Neural crest cell (in vitro differentiated cells): Measurements from ENCODE around the gene DDX54. TPM values are rescaled to one million over a fixed set of nuclear protein-coding genes. Genes with fewer than 3 reads are reported as not detected.
A peak's percentile ranks its signal among the peaks of the same experiment; 100 is the strongest.

Source experiments
- DNase-seq: peaks from one replicate; pipeline ENCODE4 v3.0.0; 2021; ENCODE audit warnings: low read depth, mixed read lengths, low spot score
- H3K27ac Mint-ChIP-seq: one replicate; pipeline ENCODE4 v1.8.0; 2021; ENCODE audit warnings: mild to moderate bottlenecking, mixed read lengths; ENCODE audit not compliant: unreplicated experiment
- H3K27me3 Mint-ChIP-seq: 2 replicates; pipeline ENCODE4 v1.8.0; 2021; ENCODE audit warnings: low read depth, mild to moderate bottlenecking, mixed read lengths
- H3K36me3 Mint-ChIP-seq: 2 replicates; pipeline ENCODE4 v1.8.0; 2021; ENCODE audit warnings: low read depth, mild to moderate bottlenecking, mixed read lengths
- H3K4me1 Mint-ChIP-seq: 2 replicates; pipeline ENCODE4 v1.8.0; 2021; ENCODE audit warnings: mixed read lengths
- H3K4me3 Mint-ChIP-seq: one replicate; pipeline ENCODE4 v1.8.0; 2021; ENCODE audit warnings: mild to moderate bottlenecking, mixed read lengths
- H3K9me3 Mint-ChIP-seq: 2 replicates; pipeline ENCODE4 v1.8.0; 2021; ENCODE audit warnings: mixed read lengths
- total RNA-seq: library from RNA; stranded (reverse); gene quantifications from 2 replicates; pipeline ENCODE4 v1.2.1, GENCODE V29; 2021
- TF ChIP-seq, protein P1 (sequence below): fragments of 200-600 bp; sonication (generic); conservative IDR thresholded peaks from 2 replicates; pipeline ENCODE4 v1.5.0; 2021; ENCODE audit warnings: antibody characterized with exemption, mild to moderate bottlenecking

Gene DDX54
- total RNA-seq, 1 donor from 2014 or later, result 69.7 TPM

DNA sequence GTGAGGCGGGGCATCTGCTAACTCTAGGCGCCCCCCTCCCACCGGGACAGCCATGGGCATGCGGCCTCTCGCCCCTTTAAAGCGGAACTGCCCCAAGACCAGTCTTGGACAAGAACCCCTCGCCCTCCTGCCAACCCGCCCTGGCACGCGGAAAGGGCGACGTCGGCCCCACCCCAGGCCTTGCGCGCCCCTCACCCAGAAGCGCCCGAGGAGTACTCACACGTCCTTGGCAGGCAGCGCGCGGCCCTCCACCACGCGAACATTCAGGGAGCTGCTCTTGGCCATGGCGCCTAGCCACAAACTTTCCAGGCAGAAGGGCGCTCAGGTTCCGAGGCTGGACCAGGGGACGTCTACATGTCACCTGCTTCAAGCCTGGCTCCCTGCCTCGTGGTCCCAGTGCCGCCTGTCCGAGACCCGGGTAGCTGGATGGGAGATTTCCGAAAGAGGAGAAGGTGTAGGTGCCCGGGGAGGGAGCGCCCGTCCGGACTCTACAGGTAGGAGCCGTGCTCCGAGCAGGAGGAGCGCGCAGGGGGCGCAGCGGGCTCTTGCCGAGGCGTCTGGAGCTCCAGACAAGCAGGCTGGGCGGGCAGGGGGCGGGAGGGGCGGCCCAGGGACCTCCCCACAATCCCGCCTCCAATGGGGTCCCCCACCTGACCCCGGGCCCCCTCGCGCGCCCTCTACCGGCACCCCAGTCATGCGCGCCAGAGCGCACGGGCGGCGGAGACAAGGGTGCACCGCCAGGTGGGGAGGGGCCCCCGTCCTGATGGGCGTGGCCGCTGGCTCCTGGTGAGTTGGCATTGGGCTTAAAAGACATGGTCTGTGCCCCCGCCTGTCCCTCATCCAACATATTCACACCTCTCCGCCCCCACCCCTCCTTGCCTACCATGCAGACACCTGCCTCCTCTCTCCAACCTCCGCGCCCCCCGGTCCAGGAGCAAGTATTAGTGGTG lies 49.8 kb downstream of the DDX54 start, which contains the start of gene RASAL1:
TSS of gene RASAL1 (minus strand) at position 584 of the 950 bp plus-strand sequence. CDS start at position 285, 299 bp downstream.
- Mint-ChIP-seq H3K27ac (no peak within 1 kb of the TSS), H3K9me3 (no peaks in the 10 kb centered on the region), H3K27me3 (peaks cover 73% of the 10 kb centered on the region), H3K36me3 (no peaks in the 10 kb centered on the region), H3K4me3 (no peak within 1 kb of the TSS), H3K4me1 (no peaks in the 10 kb centered on the region)
- DNase-seq, result no peak
- TF ChIP-seq, protein P1, sequence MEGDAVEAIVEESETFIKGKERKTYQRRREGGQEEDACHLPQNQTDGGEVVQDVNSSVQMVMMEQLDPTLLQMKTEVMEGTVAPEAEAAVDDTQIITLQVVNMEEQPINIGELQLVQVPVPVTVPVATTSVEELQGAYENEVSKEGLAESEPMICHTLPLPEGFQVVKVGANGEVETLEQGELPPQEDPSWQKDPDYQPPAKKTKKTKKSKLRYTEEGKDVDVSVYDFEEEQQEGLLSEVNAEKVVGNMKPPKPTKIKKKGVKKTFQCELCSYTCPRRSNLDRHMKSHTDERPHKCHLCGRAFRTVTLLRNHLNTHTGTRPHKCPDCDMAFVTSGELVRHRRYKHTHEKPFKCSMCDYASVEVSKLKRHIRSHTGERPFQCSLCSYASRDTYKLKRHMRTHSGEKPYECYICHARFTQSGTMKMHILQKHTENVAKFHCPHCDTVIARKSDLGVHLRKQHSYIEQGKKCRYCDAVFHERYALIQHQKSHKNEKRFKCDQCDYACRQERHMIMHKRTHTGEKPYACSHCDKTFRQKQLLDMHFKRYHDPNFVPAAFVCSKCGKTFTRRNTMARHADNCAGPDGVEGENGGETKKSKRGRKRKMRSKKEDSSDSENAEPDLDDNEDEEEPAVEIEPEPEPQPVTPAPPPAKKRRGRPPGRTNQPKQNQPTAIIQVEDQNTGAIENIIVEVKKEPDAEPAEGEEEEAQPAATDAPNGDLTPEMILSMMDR, result peak; percentile 60

DNA sequence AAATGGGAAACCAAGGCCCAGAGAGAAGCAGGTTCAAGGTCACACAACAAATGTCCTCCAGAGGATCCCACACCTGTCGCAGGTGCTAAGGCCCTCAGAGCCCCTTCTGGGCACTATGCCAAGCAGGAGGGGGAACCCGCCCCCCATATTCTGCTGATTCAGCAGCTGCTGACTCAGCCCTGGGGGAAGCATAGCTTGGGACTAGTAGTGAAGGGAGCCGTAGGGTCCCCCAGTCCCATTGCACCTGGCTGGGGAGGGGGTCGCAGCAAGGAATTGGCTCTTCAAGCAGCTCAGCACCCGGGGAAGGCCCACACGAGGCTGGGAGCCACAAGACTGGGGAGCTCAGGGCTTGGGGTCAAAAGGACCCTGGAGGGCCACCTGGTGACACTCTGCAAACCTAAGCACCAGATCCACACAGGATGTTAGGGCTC lies 50.7 kb downstream of the DDX54 start:
- H3K9me3 Mint-ChIP-seq, result no peaks in the 10 kb centered on the region
- no peaks in the 10 kb centered on the region for H3K36me3 Mint-ChIP-seq
- no peak overlapping the region for H3K4me3 Mint-ChIP-seq
- TF ChIP-seq, protein P1, result no peak
- DNase-seq, result no peak
- no peak overlapping the region for H3K27ac Mint-ChIP-seq
- peaks cover 71% of the 10 kb centered on the region for H3K27me3 Mint-ChIP-seq
- H3K4me1 Mint-ChIP-seq, result no peaks in the 10 kb centered on the region

DNA sequence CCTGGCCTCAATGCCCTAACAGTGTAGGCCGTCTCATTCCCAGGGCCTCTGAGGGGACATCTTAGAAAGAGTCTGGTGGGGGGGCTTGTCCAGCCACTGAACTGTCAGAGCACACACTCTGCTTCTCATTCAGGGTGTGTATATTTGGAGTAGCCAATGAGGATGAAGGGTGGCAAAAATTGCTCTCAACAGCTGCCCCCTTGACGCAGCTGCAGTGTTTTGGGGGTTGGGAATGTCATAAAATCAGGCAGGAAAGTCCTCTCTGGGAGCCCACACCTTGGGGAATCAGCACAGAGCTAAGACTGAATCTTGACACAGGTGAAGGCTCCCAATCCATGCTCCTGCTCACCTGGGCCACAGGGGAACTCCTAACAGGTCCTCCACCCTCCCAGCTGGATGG lies 51.2 kb downstream of the DDX54 start:
- H3K27ac Mint-ChIP-seq, result no peak overlapping the region
- no peaks in the 10 kb centered on the region for H3K9me3 Mint-ChIP-seq
- H3K4me1 Mint-ChIP-seq, result no peaks in the 10 kb centered on the region
- H3K4me3 Mint-ChIP-seq, result no peak overlapping the region
- TF ChIP-seq, protein P1, result no peak
- H3K27me3 Mint-ChIP-seq, result peaks cover 72% of the 10 kb centered on the region
- DNase-seq, result no peak
- no peaks in the 10 kb centered on the region for H3K36me3 Mint-ChIP-seq

DNA sequence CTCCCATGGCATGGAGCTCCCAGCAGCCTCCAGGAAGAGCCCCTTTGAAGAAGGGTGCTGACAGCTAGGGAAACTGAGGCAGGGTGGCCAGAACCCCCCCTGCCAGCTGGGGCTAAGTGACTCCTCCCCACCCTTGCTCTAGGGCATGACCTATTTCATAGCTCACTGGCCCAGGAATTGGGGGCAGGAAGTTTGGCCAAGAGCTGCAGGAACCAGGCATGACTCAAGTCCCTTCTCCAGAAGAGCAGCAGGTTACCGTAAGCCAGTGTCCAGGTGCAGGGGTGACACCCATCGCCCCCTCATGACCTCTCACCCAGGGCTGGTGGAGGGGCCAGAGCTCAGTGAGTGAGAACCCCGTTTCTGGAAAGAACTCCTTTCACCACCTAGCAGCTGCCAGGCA lies 51.6 kb downstream of the DDX54 start:
- Mint-ChIP-seq H3K27me3 (peaks cover 74% of the 10 kb centered on the region), H3K4me1 (no peaks in the 10 kb centered on the region), H3K36me3 (no peaks in the 10 kb centered on the region), H3K4me3 (no peak overlapping the region), H3K9me3 (no peaks in the 10 kb centered on the region), H3K27ac (no peak overlapping the region)
- TF ChIP-seq, protein P1, result no peak
- no peak for DNase-seq

DNA sequence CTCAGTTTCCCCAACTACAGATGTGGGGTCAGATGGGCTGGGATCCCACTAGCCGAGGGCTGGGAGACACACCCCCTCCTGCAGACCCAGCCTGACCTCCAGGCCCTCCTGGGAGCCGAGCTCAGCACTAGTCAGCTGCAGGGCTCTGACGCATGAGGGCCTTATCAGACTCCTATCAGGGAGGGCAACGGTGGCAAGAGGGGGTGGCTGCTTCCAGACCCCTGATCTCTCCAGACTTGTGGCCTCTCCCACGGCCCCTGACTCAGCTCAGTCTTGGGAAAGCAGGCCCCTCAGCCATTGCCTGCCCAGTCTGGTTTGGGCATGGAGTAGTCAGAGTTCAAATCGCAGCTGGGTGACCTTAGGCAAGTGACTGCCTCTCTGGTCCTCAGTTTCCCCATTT lies 52.2 kb downstream of the DDX54 start:
- H3K27me3 Mint-ChIP-seq, result peaks cover 75% of the 10 kb centered on the region
- no peaks in the 10 kb centered on the region for H3K4me1 Mint-ChIP-seq
- TF ChIP-seq, protein P1, result no peak
- H3K36me3 Mint-ChIP-seq, result no peaks in the 10 kb centered on the region
- H3K27ac Mint-ChIP-seq, result no peak overlapping the region
- DNase-seq, result no peak
- no peaks in the 10 kb centered on the region for H3K9me3 Mint-ChIP-seq
- H3K4me3 Mint-ChIP-seq, result no peak overlapping the region
